DOHH2 (cell line): ENCODE data around the gene WFDC1.

ENCODE experiments used
- H3F3A ChIP-seq: fragments of 200-600 bp; sonication (generic), shearing (Covaris generic); 2 replicates; pipeline ENCODE4 v1.6.0; 2016; ENCODE audit warnings: antibody characterized with exemption, mild to moderate bottlenecking; ENCODE audit not compliant: control insufficient read depth, insufficient read depth
- H3K27ac ChIP-seq: fragments of 200-600 bp; sonication (generic); 2 replicates; pipeline ENCODE4 v1.5.1; 2014; ENCODE audit warnings: low read depth, mild to moderate bottlenecking, low read length, moderate library complexity
- H3K27me3 ChIP-seq: fragments of 200-600 bp; sonication (generic); 2 replicates; pipeline ENCODE4 v1.6.1; 2014; ENCODE audit warnings: mild to moderate bottlenecking, low read length, mixed read lengths; ENCODE audit not compliant: control insufficient read depth
- H3K36me3 ChIP-seq: fragments of 200-600 bp; sonication (generic); 2 replicates; pipeline ENCODE4 v1.6.1; 2014; ENCODE audit warnings: mild to moderate bottlenecking, low read length, moderate library complexity, mixed read lengths; ENCODE audit not compliant: control insufficient read depth
- H3K4me1 ChIP-seq: fragments of 200-600 bp; sonication (generic); 2 replicates; pipeline ENCODE4 v1.6.1; 2014; ENCODE audit warnings: mild to moderate bottlenecking, low read length, mixed read lengths; ENCODE audit not compliant: control insufficient read depth
- H3K4me2 ChIP-seq: fragments of 200-600 bp; sonication (generic); 2 replicates; pipeline ENCODE4 v1.6.0; 2014; ENCODE audit warnings: mild to moderate bottlenecking, low read length, moderate library complexity
- H3K4me3 ChIP-seq: fragments of 200-600 bp; sonication (generic); 2 replicates; pipeline ENCODE4 v1.5.1; 2014; ENCODE audit warnings: mild to moderate bottlenecking, low read length, mixed read lengths
- H3K79me2 ChIP-seq: fragments of 200-600 bp; sonication (generic); 2 replicates; pipeline ENCODE4 v1.6.1; 2014; ENCODE audit warnings: mild to moderate bottlenecking, low read length, mixed read lengths; ENCODE audit not compliant: control insufficient read depth
- H3K9me2 ChIP-seq: fragments of 200-600 bp; sonication (generic); replicated peaks from 2 replicates; pipeline ENCODE4 v1.6.1; 2014; ENCODE audit warnings: mild to moderate bottlenecking, low read length, mixed read lengths; ENCODE audit not compliant: control insufficient read depth
- H3K9me3 ChIP-seq: fragments of 200-600 bp; sonication (generic); 2 replicates; pipeline ENCODE4 v1.6.1; 2014; ENCODE audit warnings: antibody characterized with exemption, low read length, mixed read lengths; ENCODE audit not compliant: control insufficient read depth, insufficient read depth
- H4K20me1 ChIP-seq: fragments of 200-600 bp; sonication (generic); 2 replicates; pipeline ENCODE4 v1.6.0; 2014; ENCODE audit warnings: low read depth, mild to moderate bottlenecking, antibody characterized with exemption, low read length, moderate library complexity; ENCODE audit not compliant: control insufficient read depth, insufficient read depth
- EZH2phosphoT487 ChIP-seq: fragments of 200-600 bp; sonication (generic); IDR thresholded peaks from 2 replicates; pipeline ENCODE4 v1.6.1; 2017; ENCODE audit warnings: borderline replicate concordance, mild to moderate bottlenecking, antibody characterized with exemption, low read length, moderate library complexity, mixed read lengths
- TF ChIP-seq, protein P1 (sequence below): fragments of 200-600 bp; sonication (generic); IDR thresholded peaks from one replicate; pipeline ENCODE4 v1.5.1; 2014; ENCODE audit warnings: antibody characterized with exemption, mild to moderate bottlenecking, low read depth, low read length; ENCODE audit not compliant: poor library complexity, severe bottlenecking

Gene WFDC1

DNA sequence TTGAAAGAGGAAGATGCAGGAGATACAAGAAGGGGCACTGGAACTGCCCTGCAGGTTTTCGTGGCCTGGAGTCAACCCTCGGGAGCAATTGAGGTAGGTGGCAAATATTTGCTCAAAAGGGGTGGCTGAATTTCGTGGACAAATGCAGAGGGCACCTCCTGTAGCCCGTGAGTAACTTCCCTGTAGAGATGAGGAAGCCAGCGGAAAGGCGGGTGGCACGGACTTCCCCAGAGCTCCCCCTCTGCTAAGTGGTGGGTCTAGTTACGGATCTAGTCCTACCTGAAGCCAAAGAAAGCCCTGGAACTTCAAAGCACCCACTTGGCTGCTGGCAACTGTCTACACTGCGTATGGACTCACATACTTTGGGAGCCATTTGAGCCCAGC, 72.6 kb downstream of the WFDC1 start:
- Histone ChIP-seq H3K9me2 (no peaks in the 10 kb centered on the region), H3K4me2 (no peak overlapping the region), H3F3A (no peaks in the 10 kb centered on the region), H3K9me3 (no peaks in the 10 kb centered on the region), H3K36me3 (no peaks in the 10 kb centered on the region), H3K4me1 (no peaks in the 10 kb centered on the region), H3K27me3 (0 out of 2 replicates have a peak, but pooled peaks cover 3% of the 10 kb centered on the region), H3K27ac (no peak overlapping the region), H3K4me3 (no peak overlapping the region), H4K20me1 (no peaks in the 10 kb centered on the region), H3K79me2 (no peaks in the 10 kb centered on the region)
- no peak for TF ChIP-seq EZH2phosphoT487
- TF ChIP-seq, protein P1, sequence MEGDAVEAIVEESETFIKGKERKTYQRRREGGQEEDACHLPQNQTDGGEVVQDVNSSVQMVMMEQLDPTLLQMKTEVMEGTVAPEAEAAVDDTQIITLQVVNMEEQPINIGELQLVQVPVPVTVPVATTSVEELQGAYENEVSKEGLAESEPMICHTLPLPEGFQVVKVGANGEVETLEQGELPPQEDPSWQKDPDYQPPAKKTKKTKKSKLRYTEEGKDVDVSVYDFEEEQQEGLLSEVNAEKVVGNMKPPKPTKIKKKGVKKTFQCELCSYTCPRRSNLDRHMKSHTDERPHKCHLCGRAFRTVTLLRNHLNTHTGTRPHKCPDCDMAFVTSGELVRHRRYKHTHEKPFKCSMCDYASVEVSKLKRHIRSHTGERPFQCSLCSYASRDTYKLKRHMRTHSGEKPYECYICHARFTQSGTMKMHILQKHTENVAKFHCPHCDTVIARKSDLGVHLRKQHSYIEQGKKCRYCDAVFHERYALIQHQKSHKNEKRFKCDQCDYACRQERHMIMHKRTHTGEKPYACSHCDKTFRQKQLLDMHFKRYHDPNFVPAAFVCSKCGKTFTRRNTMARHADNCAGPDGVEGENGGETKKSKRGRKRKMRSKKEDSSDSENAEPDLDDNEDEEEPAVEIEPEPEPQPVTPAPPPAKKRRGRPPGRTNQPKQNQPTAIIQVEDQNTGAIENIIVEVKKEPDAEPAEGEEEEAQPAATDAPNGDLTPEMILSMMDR = no peak

DNA sequence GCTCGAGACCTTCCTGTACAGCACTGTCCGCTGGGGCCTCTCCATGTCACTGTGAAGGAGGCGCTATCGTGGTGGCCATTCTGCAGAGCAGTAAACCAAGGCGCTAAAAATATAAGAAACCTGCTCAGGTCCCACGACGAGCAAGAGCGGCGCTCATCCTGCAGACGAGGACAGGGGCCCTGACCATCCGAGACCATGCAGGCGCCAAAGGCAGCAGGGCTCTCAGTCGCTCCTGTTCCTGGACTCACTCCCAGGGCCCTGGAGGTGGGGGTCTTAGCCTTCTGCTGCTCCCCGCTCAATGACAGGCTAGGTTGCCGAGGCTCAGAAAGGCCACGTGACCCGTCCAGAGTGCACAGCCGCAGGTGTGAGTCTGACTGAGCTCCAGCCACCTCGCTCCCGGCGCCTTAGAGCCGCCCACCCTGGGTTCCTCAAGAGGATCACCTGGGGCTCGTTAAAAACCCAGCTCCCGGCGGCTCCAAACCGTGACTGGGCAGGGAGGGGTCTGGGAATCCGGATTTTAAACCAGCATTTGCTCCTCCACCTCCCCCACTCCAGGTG, 73.2 kb downstream of the WFDC1 start:
- H3K36me3 ChIP-seq = no peaks in the 10 kb centered on the region
- H3K27me3 ChIP-seq = 0 out of 2 replicates have a peak, but pooled peaks cover 3% of the 10 kb centered on the region
- H3K4me2 ChIP-seq = no peak overlapping the region
- no peak overlapping the region for H3K27ac ChIP-seq
- H3K4me3 ChIP-seq = no peak overlapping the region
- H4K20me1 ChIP-seq = no peaks in the 10 kb centered on the region
- H3K9me3 ChIP-seq = no peaks in the 10 kb centered on the region
- H3K4me1 ChIP-seq = no peaks in the 10 kb centered on the region
- no peaks in the 10 kb centered on the region for H3K9me2 ChIP-seq
- TF ChIP-seq EZH2phosphoT487 = no peak
- TF ChIP-seq, protein P1 = no peak
- H3F3A ChIP-seq = no peaks in the 10 kb centered on the region
- H3K79me2 ChIP-seq = no peaks in the 10 kb centered on the region

DNA sequence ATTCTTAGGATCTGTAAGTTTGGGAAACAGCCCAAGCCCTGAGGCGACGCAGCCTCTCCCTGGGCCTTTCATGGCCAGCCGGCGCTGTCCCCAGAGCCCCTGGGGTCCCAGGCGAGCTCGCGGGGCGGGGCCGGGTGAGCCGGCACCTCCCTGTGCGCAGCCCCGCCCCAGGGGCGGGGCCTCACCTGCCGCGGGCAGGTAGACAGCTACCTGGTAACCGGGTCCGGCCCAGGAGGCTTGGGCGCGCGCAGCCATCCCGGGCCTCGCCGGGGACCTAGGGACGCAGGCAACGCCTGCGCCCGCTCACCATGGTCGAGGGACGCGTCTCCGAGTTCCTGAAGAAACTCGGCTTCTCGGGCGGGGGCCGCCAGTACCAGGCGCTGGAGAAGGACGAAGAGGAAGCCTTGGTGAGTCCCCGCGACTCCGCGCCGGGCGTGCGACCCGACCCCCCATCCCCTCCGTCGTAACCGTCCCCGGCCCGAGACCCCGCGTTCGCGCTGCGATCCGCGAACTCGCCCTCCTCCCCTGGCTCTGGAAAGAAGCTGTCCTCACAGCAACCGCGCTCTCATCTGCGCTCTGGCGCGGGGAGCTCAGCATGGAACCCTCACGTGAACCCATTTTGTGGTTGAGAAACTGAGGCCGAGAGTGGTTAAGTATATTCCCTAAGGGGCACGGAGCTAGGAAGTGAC, 73.8 kb downstream of the WFDC1 start, which contains the start of gene ATP2C2:
Gene ATP2C2, plus strand, starts transcription at position 231 of the 689 bp plus-strand sequence. Its CDS starts 78 bp downstream, at position 309.
- Histone ChIP-seq H3K27me3 (0 out of 2 replicates have a peak, but pooled peaks cover 3% of the 10 kb centered on the region), H3K27ac (no peak within 1 kb of the TSS), H3K4me2 (no peak within 1 kb of the TSS)

More for the DNA sequence above, 73.8 kb downstream of the WFDC1 start, which contains the start of gene ATP2C2:
- Histone ChIP-seq H3K4me3 (no peak within 1 kb of the TSS), H3K9me3 (no peaks in the 10 kb centered on the region), H3K9me2 (no peaks in the 10 kb centered on the region), H3K36me3 (no peaks in the 10 kb centered on the region), H3K79me2 (no peaks in the 10 kb centered on the region), H3K4me1 (no peaks in the 10 kb centered on the region), H4K20me1 (no peaks in the 10 kb centered on the region), H3F3A (no peaks in the 10 kb centered on the region)
- no peak for TF ChIP-seq EZH2phosphoT487
- TF ChIP-seq, protein P1 = no peak
